Endothelial cell of umbilical vein (primary cell): ENCODE results near the gene ATP10B. TPM values are rescaled to one million over a fixed set of nuclear protein-coding genes. Genes with fewer than 3 reads are reported as not detected.

Experiments
- BruUV-seq: library from RNA; stranded (reverse); fragments of 400-500 nt; replicated peaks from 2 replicates; lab custom pipeline; 2021; lab: Mats Ljungman, UMichigan
- CTCF ChIA-PET: fragments of 300-600, 350-600 bp; sonication (Branson Sonifier 250); formaldehyde crosslinking; loops from one replicate; lab custom pipeline; 2021; ENCODE audit warnings: antibody characterized with exemption, inconsistent platforms; lab: Charles Lee
- POLR2A ChIA-PET: fragments of 300-600, 350-600 bp; sonication (Branson Sonifier 250); formaldehyde crosslinking; loops from one replicate; lab custom pipeline; 2021; ENCODE audit warnings: antibody characterized with exemption, inconsistent platforms; lab: Charles Lee
- DNase-seq: peaks from one replicate; pipeline ENCODE4 v3.0.0-alpha.2; 2011; ENCODE audit warnings: low read depth, low spot score
- FAIRE-seq: peaks from 2 replicates; lab custom pipeline; 2011; peaks lifted over from hg19 to GRCh38; lab: Jason Lieb, UNC
- H2AFZ ChIP-seq: 2 replicates; pipeline ENCODE4 v1.6.0; 2012; ENCODE audit warnings: low read depth, low read length, control low read depth, inconsistent platforms
- H3K27ac ChIP-seq: 2 replicates; pipeline ENCODE4 v1.5.1; 2011; ENCODE audit warnings: low read depth, mild to moderate bottlenecking, control low read depth, low read length, moderate library complexity; ENCODE audit not compliant: insufficient read depth
- H3K27me3 ChIP-seq, 2 experiments: 2 replicates each; pipeline versions ENCODE4 v1.6.0 to v1.6.1; 2011; ENCODE audit warnings: low read length in 2 of 2, mixed read lengths in 1 of 2; ENCODE audit not compliant: control insufficient read depth in 2 of 2, insufficient read depth in 2 of 2
- H3K36me3 ChIP-seq, 2 experiments: 2 replicates in 1 of 2; 3 replicates in 1 of 2; pipeline ENCODE4 v1.5.1; 2011; ENCODE audit warnings: low read length in 2 of 2, mild to moderate bottlenecking in 1 of 2, moderate library complexity in 1 of 2; ENCODE audit not compliant: control insufficient read depth in 2 of 2, insufficient read depth in 2 of 2; ENCODE audit errors: extremely low read depth in 1 of 2
- H3K4me1 ChIP-seq: 3 replicates; pipeline ENCODE4 v1.5.1; 2011; ENCODE audit warnings: mild to moderate bottlenecking, low read length; ENCODE audit not compliant: control insufficient read depth, insufficient read depth; ENCODE audit errors: extremely low read depth
- H3K4me2 ChIP-seq: 2 replicates; pipeline ENCODE4 v1.6.1; 2011; ENCODE audit warnings: low read length, control low read depth, mixed read lengths; ENCODE audit not compliant: insufficient read depth
- H3K4me3 ChIP-seq, 3 experiments: fragments of 200-600 bp in 1 of 3; sonication (generic), shearing (Covaris generic) in 1 of 3; replicated peaks in 1 of 3; 2 replicates each; pipeline ENCODE4 v1.5.1; 2011 to 2016; ENCODE audit warnings: control low read depth in 3 of 3, low read length in 3 of 3, mild to moderate bottlenecking in 2 of 3, inconsistent platforms in 1 of 3, low read depth in 1 of 3, moderate library complexity in 1 of 3; ENCODE audit not compliant: insufficient read depth in 1 of 3
- H3K79me2 ChIP-seq: 2 replicates; pipeline ENCODE4 v1.6.0; 2012; ENCODE audit warnings: low read length, inconsistent platforms; ENCODE audit not compliant: control insufficient read depth, insufficient read depth
- H3K9ac ChIP-seq: replicated peaks from 2 replicates; pipeline ENCODE3; 2011; ENCODE audit warnings: low read length, control low read depth; ENCODE audit not compliant: insufficient read depth; ENCODE audit errors: extremely low read depth
- H3K9me1 ChIP-seq: replicated peaks from 3 replicates; pipeline ENCODE4 v1.6.0; 2011; ENCODE audit warnings: mild to moderate bottlenecking, low read length; ENCODE audit not compliant: control insufficient read depth, insufficient read depth; ENCODE audit errors: extremely low read depth
- H3K9me3 ChIP-seq: replicated peaks from 2 replicates; pipeline ENCODE4 v1.5.1; 2012; ENCODE audit warnings: low read length, inconsistent platforms; ENCODE audit not compliant: control insufficient read depth, insufficient read depth
- H4K20me1 ChIP-seq: replicated peaks from 2 replicates; pipeline ENCODE3; 2011; ENCODE audit warnings: mild to moderate bottlenecking, low read length; ENCODE audit not compliant: control insufficient read depth, insufficient read depth; ENCODE audit errors: extremely low read depth
- EZH2 ChIP-seq: IDR thresholded peaks from 2 replicates; pipeline ENCODE4 v1.6.1; 2012; ENCODE audit warnings: borderline replicate concordance, low read depth, mild to moderate bottlenecking, moderate library complexity, low read length, inconsistent platforms; ENCODE audit not compliant: severe bottlenecking
- FOS ChIP-seq: IDR thresholded peaks from 2 replicates; pipeline ENCODE4 v1.6.1; 2011; ENCODE audit warnings: mild to moderate bottlenecking, low read length, moderate library complexity, borderline replicate concordance; ENCODE audit not compliant: insufficient read depth
- GATA2 ChIP-seq: IDR thresholded peaks from 2 replicates; pipeline ENCODE4 v1.7.0; 2011; ENCODE audit warnings: low read depth, mild to moderate bottlenecking, moderate library complexity, mixed read lengths, low read length; ENCODE audit not compliant: insufficient read length, insufficient read depth
- JUN ChIP-seq: IDR thresholded peaks from 2 replicates; pipeline ENCODE4 v1.6.1; 2011; ENCODE audit warnings: borderline replicate concordance, low read depth; ENCODE audit not compliant: insufficient read length, insufficient read depth
- MYC ChIP-seq: IDR thresholded peaks from one replicate; pipeline ENCODE4 v1.6.1; 2011; ENCODE audit warnings: mild to moderate bottlenecking, low read depth, low read length
- POLR2A ChIP-seq: IDR thresholded peaks from 2 replicates; pipeline ENCODE4 v1.6.1; 2012; ENCODE audit warnings: low read depth, mild to moderate bottlenecking, control low read depth, low read length
- POLR2AphosphoS5 ChIP-seq: IDR thresholded peaks from 2 replicates; pipeline ENCODE4 v1.6.1; 2012; ENCODE audit warnings: low read depth, mild to moderate bottlenecking, control low read depth, low read length, moderate library complexity; ENCODE audit not compliant: insufficient read depth
- dilution Hi-C: fragments of 300-500 bp; cut with MboI; formaldehyde crosslinking; loops from one replicate; pipeline ENCODE4 v1.15.0; 2019; ENCODE audit warnings: low sequenced_read_pairs; ENCODE audit not compliant: extremely low pct_ligation_motif_present
- intact Hi-C: fragments of 100-400 bp; cut with micrococcal nuclease; formaldehyde crosslinking; loops from one replicate; pipeline ENCODE4 v1.10.0; 2022
- polyA plus RNA-seq, 4 experiments: library from polyadenylated mRNA; depleted of rRNA in 3 of 4; stranded (reverse) in 3 of 4; unstranded in 1 of 4; fragments of >200 nt; gene quantifications; 2 replicates each; pipeline versions ENCODE4 v1.2.1 to v1.2.3, GENCODE V29; 2011 to 2012; ENCODE audit warnings: missing spikeins in 1 of 4
- total RNA-seq: library from RNA; stranded (reverse); gene quantifications from 2 replicates; pipeline ENCODE4 v1.2.3, GENCODE V29; 2021
- TF ChIP-seq, protein P1 (sequence below): IDR thresholded peaks from 2 replicates; pipeline ENCODE4 v1.6.1; 2011; ENCODE audit not compliant: insufficient read depth, insufficient read length
- TF ChIP-seq, protein P2 (sequence below), 2 donors: IDR thresholded peaks; 1 replicate in 1 of 2; 2 replicates in 1 of 2; pipeline ENCODE4 v1.5.1; 2011; ENCODE audit warnings: low read length in 2 of 2, mild to moderate bottlenecking in 2 of 2, moderate library complexity in 2 of 2, control low read depth in 1 of 2, inconsistent platforms in 1 of 2, low read depth in 1 of 2; ENCODE audit not compliant: insufficient read depth in 1 of 2; ENCODE audit errors: extremely low read depth in 1 of 2

ATP10B gene
- total and polyA plus RNA-seq, 2 donors (not counting 3 experiments of a cell fraction or from before 2014, with no cell fraction given) = not detected

DNA sequence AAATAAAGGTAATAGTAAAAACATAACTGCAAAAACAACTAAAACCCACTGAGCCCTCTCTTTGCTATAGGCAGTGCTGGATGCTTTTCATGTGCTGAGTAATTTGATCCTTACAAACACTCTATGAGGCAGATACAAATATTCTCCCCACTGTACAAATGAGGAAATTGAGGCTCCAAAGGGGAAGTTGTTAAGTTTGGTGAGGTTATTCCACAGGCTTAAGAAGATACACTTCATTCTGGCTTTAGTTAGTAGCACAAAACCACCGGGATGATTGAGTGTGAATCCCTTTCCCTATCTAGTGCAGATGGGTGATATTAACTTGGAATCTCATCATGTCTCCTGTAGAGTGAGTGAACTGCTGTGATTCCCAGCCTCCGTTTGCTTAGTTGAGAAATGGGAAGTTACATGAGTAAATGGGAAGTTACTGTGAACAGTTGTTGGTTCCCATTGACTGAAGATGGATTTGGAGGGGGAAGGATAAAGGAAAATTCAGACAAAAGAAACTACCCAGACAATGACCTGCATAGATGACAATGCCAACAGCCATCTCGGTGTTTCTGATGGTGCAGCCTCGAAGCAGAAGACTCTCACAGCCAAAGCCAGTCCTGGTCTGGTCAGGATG lies 208.3 kb downstream of the ATP10B start:
- no peak for FAIRE-seq
- CTCF ChIA-PET = no interaction called here
- BruUV-seq = no TSS peak

More for the DNA sequence above, 208.3 kb downstream of the ATP10B start:
- Histone ChIP-seq H3K9me1 (no peaks in the 10 kb centered on the region), H3K36me3 (no peaks in the 10 kb centered on the region), H3K9me3 (no peaks in the 10 kb centered on the region), H3K27ac (no peak overlapping the region), H3K4me1 (no peaks in the 10 kb centered on the region), H3K4me2 (no peak overlapping the region), H2AFZ (no peak overlapping the region), H4K20me1 (no peaks in the 10 kb centered on the region), H3K27me3 (no peaks in the 10 kb centered on the region), H3K79me2 (no peaks in the 10 kb centered on the region), H3K9ac (no peak overlapping the region), H3K4me3 (no peak overlapping the region)
- intact Hi-C loops = no loop called here
- POLR2A ChIA-PET = no interaction called here
- dilution Hi-C loops = no loop called here
- TF ChIP-seq JUN = no peak
- TF ChIP-seq FOS = no peak
- no peak for TF ChIP-seq POLR2A
- no peak for TF ChIP-seq MYC
- no peak for TF ChIP-seq GATA2
- TF ChIP-seq, protein P1, sequence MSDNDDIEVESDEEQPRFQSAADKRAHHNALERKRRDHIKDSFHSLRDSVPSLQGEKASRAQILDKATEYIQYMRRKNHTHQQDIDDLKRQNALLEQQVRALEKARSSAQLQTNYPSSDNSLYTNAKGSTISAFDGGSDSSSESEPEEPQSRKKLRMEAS = no peak
- TF ChIP-seq POLR2AphosphoS5 = no peak
- TF ChIP-seq, protein P2, sequence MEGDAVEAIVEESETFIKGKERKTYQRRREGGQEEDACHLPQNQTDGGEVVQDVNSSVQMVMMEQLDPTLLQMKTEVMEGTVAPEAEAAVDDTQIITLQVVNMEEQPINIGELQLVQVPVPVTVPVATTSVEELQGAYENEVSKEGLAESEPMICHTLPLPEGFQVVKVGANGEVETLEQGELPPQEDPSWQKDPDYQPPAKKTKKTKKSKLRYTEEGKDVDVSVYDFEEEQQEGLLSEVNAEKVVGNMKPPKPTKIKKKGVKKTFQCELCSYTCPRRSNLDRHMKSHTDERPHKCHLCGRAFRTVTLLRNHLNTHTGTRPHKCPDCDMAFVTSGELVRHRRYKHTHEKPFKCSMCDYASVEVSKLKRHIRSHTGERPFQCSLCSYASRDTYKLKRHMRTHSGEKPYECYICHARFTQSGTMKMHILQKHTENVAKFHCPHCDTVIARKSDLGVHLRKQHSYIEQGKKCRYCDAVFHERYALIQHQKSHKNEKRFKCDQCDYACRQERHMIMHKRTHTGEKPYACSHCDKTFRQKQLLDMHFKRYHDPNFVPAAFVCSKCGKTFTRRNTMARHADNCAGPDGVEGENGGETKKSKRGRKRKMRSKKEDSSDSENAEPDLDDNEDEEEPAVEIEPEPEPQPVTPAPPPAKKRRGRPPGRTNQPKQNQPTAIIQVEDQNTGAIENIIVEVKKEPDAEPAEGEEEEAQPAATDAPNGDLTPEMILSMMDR (IDR thresholded peaks at IDR 0.05; ENCODE audit: extremely low read depth in 1 of 2, insufficient read depth in 1 of 2, low read depth in 1 of 2, low read length in 2 of 2) = no peak
- no peak for TF ChIP-seq EZH2
- DNase-seq = no peak
